Right lobe of liver (tissue), 6 donors: ENCODE data around the gene CTSF. TPM values are rescaled to one million over a fixed set of nuclear protein-coding genes. Genes with fewer than 3 reads are reported as not detected.
"Not testable (repeated sequence)": the region's sequence is repeated elsewhere in the genome, so short reads cannot be mapped to it uniquely, and the experiment has no call there.

ENCODE experiments used
- ATAC-seq, 4 donors: fragments of 200-7000 bp; cut with Tn5 transposase; one replicate each; pipeline ENCODE4 v1.9.1; 2020; ENCODE audit warnings: mild to moderate bottlenecking in 4 of 4, moderate library complexity in 4 of 4
- DNase-seq, 3 donors: peaks; one replicate each; pipeline ENCODE4 v3.0.0-alpha.2; 2020
- H3K27ac ChIP-seq, 3 donors: fragments of 200-600 bp; one replicate each; pipeline ENCODE4 v1.8.0; 2022
- H3K27me3 ChIP-seq, 2 donors: fragments of 200-600 bp; one replicate each; pipeline ENCODE4 v1.8.0; 2022
- H3K36me3 ChIP-seq, 4 donors: fragments of 200-600 bp; sonication (generic) in 1 of 4; one replicate each; pipeline versions ENCODE4 v1.5.1 to v1.8.0; 2017 to 2022; ENCODE audit warnings: control low read depth in 1 of 4
- H3K4me1 ChIP-seq, 4 donors: fragments of 200-600 bp; sonication (generic) in 1 of 4; one replicate each; pipeline versions ENCODE4 v1.5.1 to v1.8.0; 2017 to 2022; ENCODE audit warnings: control low read depth in 1 of 4
- H3K4me3 ChIP-seq, 3 donors: fragments of 200-600 bp; one replicate each; pipeline ENCODE4 v1.8.0; 2022
- H3K9me3 ChIP-seq, 4 donors: fragments of 200-600 bp; sonication (generic) in 1 of 4; one replicate each; pipeline versions ENCODE4 v1.5.1 to v1.8.0; 2017 to 2022; ENCODE audit warnings: control low read depth in 1 of 4
- POLR2A ChIP-seq: fragments of 450-650 bp; IDR thresholded peaks from one replicate; pipeline ENCODE4 v1.6.1; 2017; ENCODE audit warnings: antibody characterized with exemption, mild to moderate bottlenecking
- WGBS: methylation state at CpG from one replicate; pipeline ENCODE4 v1.1.6; 2018; ENCODE audit warnings: low coverage, low lambda C conversion rate; ENCODE audit not compliant: insufficient coverage; ENCODE audit errors: missing lambda C conversion rate; 5-methylcytosine and 5-hydroxymethylcytosine counted together
- intact Hi-C, 2 donors: fragments of 100-400 bp; cut with DNase I; formaldehyde crosslinking; loops; one replicate each; pipeline versions ENCODE4 v1.11.2 to v1.14.1; 2022
- total RNA-seq, 6 experiments: library from RNA; depleted of rRNA in 2 of 6; stranded (reverse); fragments of >200 nt in 2 of 6; fragmentation: NEBNext Ultra II Directional in 3 of 6; extraction: Animal tissue kit (Norgen Biotek cat#: 25700) in 3 of 6; gene quantifications; one replicate each; pipeline versions ENCODE4 v1.1.0 to v1.2.4, GENCODE V29; 2016 to 2023
- TF ChIP-seq, protein P1 (sequence below), 4 donors: fragments of 200-600 bp in 3 of 4; fragments of 450-650 bp in 1 of 4; IDR thresholded peaks; one replicate each; pipeline versions ENCODE4 v1.5.1 to v1.8.0; 2016 to 2022; ENCODE audit warnings: antibody characterized with exemption in 4 of 4, mild to moderate bottlenecking in 2 of 4
- donor health status: DM: no; HTN: yes; CAD: no.
- donor health status: DM: no; HTN: no; CAD: no.
- donor health status: DM: no; HTN: no; CAD: no.
- donor health status: DM: no; HTN: yes; CAD: no.
- donor health status: DM: no; HTN: yes; CAD: no.

The CTSF gene
- total RNA-seq, 6 experiments from 2014 or later = 35.3 to 54.4 (median 44.7) TPM

DNA sequence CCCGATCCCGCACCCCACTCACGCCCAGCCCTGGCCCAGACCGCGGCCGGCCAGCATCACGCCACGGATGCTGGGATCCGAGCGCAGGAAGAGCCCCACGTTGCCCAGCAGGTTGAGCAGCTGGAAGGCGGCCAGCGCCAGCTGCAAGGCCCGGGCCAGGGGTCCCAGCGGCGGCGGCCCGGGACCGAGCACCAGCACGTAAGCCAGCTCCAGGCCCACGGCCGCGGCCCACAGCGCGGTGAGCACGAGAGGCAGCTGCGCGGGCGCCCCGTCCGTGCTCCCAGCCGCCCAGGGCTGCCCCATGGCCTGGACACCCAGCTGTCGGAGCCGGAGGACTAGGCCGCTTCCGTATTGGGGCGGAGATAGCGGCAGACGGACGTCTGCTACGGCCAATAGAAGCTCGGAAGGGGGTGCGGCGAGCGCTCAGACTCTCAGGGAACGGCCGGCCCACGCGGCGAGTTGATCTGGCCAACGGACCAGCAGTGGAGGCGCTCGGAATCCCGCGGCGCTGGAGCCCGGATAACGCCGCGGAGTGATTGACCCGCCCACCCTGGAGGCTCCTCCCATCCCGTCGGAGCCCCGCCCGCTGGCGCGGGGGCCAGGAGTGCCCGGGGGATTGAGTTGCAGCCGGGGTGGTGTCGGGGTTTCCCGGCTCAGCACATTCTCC is 22.6 kb downstream of the CTSF start, which contains the start of gene ZDHHC24:
ZDHHC24 (minus strand) TSS at position 348 of the 667 bp plus-strand sequence; CDS start at position 303, 45 bp downstream.
- ATAC-seq (peak; percentile 97 to 98 (median 98)), DNase-seq (peak; percentile 98 to 99 (median 98))
- intact Hi-C loops = no loop called here
- H3K4me3 ChIP-seq = peak within 1 kb of the TSS; percentile 87 to 93 (median 88)
- peak within 1 kb of the TSS in 2 of 3 donors; percentile 10 to 50 for H3K27ac ChIP-seq
- WGBS = 2% methylated on average over 13 of the region's 71 CpGs
- no peaks in the 10 kb centered on the region for H3K36me3 ChIP-seq
- H3K9me3 ChIP-seq = no peaks in the 10 kb centered on the region
- TF ChIP-seq POLR2A = peak; percentile 85
- TF ChIP-seq, protein P1, sequence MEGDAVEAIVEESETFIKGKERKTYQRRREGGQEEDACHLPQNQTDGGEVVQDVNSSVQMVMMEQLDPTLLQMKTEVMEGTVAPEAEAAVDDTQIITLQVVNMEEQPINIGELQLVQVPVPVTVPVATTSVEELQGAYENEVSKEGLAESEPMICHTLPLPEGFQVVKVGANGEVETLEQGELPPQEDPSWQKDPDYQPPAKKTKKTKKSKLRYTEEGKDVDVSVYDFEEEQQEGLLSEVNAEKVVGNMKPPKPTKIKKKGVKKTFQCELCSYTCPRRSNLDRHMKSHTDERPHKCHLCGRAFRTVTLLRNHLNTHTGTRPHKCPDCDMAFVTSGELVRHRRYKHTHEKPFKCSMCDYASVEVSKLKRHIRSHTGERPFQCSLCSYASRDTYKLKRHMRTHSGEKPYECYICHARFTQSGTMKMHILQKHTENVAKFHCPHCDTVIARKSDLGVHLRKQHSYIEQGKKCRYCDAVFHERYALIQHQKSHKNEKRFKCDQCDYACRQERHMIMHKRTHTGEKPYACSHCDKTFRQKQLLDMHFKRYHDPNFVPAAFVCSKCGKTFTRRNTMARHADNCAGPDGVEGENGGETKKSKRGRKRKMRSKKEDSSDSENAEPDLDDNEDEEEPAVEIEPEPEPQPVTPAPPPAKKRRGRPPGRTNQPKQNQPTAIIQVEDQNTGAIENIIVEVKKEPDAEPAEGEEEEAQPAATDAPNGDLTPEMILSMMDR (IDR thresholded peaks at IDR 0.05) = no peak
- no peaks in the 10 kb centered on the region for H3K27me3 ChIP-seq
- H3K4me1 ChIP-seq = peaks cover 0 to 10% (median 0%) of the 10 kb centered on the region in 4 donors

DNA sequence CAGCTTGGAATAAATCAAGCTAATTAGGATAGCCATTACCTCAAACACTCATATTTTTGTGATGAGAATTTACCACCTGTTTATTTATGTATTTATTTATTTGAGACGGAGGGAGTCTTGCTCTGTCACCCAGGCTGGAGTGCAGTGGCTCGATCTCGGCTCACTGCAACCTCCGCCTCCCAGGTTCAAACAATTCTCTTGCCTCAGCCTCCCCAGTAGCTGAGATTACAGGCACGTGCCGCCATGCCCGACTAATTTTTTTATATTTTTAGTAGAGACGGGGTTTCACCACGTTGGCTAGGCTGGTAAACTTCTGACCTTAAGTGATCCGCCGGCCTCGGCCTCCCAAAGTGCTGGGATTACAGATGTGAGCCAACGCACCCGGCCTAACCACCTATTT is 23.5 kb downstream of the CTSF start:
- H3K27ac ChIP-seq, intact Hi-C loops, ATAC-seq, H3K9me3 ChIP-seq, H3K4me1 ChIP-seq, H3K27me3 ChIP-seq, H3K36me3 ChIP-seq, DNase-seq: not testable (repeated sequence)
- H3K4me3 ChIP-seq = peak overlapping the region; percentile 87 to 93 (median 88)
- WGBS = 71% methylated on average over 14 of the region's 14 CpGs

DNA sequence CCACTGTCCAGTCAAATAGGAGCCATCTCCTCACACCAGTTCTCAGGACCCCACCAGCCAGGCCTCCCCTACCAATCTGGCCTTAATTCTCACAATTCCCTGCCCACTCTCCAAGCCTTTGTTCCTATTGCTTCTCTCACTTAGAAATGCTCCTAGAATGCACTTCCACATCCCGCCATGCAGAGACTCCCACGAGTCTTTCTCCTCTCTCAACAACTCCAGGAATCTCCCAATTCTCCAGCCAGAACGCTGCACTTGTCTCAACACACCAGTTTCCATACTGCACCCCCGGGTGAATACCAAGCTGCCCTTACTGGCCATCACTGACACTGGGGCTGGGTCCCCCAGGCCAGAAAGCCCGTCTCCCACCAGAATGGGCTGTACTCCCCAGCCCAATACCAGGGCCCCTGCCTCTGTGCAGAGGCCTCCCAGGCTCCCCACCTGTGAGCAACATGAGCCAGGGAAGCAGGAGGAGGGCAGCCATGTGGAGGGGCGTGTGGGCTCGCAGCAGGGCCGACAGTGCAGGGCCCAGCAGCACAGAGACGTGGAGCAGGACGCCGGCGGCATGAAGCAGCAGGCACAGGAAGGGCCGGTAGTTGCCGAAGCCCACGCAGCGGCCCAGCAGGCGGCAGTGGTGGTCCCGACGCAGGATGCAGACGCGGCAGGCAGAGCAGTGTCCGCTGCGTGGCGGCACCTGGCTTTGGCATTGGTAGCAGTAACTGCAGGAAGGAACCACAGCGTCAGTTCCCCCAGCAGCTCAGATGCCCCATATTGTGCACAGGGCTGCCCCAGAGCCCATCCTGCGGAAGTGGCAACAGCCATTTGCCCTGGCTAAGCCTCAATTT is 24.9 kb downstream of the CTSF start:
- WGBS = 76% methylated on average over 5 of the region's 26 CpGs
- Histone ChIP-seq H3K9me3 (no peaks in the 10 kb centered on the region), H3K4me3 (no peak overlapping the region), H3K4me1 (peaks cover 0 to 10% (median 0%) of the 10 kb centered on the region in 4 donors), H3K27me3 (no peaks in the 10 kb centered on the region), H3K36me3 (no peaks in the 10 kb centered on the region), H3K27ac (no peak overlapping the region)
- DNase-seq (peak in 2 of 3 donors; percentile 60 to 65), ATAC-seq (peak in 3 of 4 donors; percentile 1 to 6 (median 3))
- no peak for TF ChIP-seq POLR2A
- TF ChIP-seq, protein P1 (IDR thresholded peaks at IDR 0.05) = peak; percentile 17 to 33 (median 22)
- intact Hi-C loops = no loop called here

DNA sequence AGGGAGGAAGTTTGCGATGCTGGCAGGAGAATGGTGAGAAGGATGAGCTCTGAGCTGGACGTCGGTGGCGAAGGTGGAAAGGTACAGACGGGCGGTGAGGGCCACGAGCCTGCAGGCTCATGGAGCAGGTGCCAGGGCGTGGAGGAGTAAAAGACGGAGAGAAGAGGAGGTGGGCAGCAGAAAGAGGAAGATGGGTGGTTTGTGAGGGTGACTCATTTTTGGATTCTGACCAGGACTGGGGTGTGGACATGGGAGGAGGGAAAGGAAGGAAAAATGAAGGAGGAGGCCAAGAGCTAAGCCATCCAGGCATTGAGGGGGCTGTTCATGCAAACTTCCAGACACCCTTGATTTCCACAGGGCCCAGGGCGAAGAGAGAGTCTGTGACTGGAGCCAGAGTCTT is 26.0 kb downstream of the CTSF start:
- ATAC-seq = no peak
- H3K4me3 ChIP-seq = no peak overlapping the region
- TF ChIP-seq, protein P1 (IDR thresholded peaks at IDR 0.05) = no peak
- no peak for TF ChIP-seq POLR2A
- whole genome bisulfite sequencing = 90% methylated on average over 10 of the region's 10 CpGs
- H3K9me3 ChIP-seq = no peaks in the 10 kb centered on the region
- intact Hi-C loops = no loop called here
- peaks cover 0 to 10% (median 0%) of the 10 kb centered on the region in 4 donors for H3K4me1 ChIP-seq
- no peak overlapping the region for H3K27ac ChIP-seq
- H3K27me3 ChIP-seq = no peaks in the 10 kb centered on the region
- no peaks in the 10 kb centered on the region for H3K36me3 ChIP-seq
- DNase-seq = no peak

DNA sequence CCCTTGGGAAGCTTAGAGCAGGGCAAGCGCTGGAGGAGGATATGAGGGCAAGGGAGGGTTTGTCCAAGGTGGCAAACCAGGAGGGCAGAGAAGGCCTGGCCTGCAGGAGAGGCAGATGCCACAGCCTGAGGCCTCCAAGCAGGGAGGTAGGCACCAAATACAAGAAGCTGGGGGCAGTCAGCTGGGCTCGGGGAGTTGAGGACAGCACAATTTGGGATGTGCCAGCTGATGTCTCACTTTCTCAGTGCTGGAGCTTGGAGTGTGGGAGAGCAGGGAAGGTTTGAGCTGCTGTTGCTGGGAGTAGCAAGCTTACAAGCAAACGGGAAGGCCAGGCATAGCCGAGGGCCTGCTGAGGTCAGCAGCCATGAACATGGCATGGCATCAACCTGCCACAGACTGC is 26.5 kb downstream of the CTSF start:
- H3K9me3 ChIP-seq = no peaks in the 10 kb centered on the region
- ATAC-seq (no peak), DNase-seq (no peak)
- TF ChIP-seq, protein P1 (IDR thresholded peaks at IDR 0.05) = no peak
- TF ChIP-seq POLR2A = no peak
- no peak overlapping the region for H3K4me3 ChIP-seq
- peaks cover 0 to 10% (median 0%) of the 10 kb centered on the region in 4 donors for H3K4me1 ChIP-seq
- no peak overlapping the region for H3K27ac ChIP-seq
- H3K27me3 ChIP-seq = no peaks in the 10 kb centered on the region
- 80% methylated on average over 1 of the region's 4 CpGs for WGBS
- intact Hi-C loops = no loop called here
- H3K36me3 ChIP-seq = no peaks in the 10 kb centered on the region

DNA sequence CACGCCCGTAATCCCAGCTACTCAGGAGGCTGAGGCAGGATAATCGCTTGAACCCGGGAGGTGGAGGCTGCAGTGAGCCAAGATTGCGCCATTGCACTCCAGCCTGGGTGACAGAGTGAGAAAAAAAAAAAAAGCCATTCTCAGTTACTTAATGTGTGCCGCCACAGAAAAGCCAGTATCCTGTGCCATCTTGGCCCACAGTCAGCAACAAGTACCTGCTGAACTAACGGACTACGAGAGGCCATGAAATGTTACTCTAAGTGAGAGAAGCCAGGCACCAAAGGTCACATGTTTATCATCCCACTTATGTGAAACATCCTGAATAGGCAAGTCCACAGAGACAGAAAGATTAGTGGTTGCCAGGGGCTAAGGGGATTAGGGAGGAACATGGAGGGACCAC is 27.8 kb downstream of the CTSF start:
- ATAC-seq (peak in 3 of 4 donors; percentile 47 to 76 (median 60)), DNase-seq (peak in 1 of 3 donors; percentile 65)
- 51% methylated on average over 8 of the region's 8 CpGs for WGBS
- H3K27ac ChIP-seq, H3K27me3 ChIP-seq, H3K4me1 ChIP-seq, H3K36me3 ChIP-seq, H3K9me3 ChIP-seq, H3K4me3 ChIP-seq, intact Hi-C loops: not testable (repeated sequence)
